Peyer's patch (tissue), 4 donors: ENCODE data around the gene ETHE1.

Experiments used
- POLR2A ChIP-seq, 2 donors: fragments of 450-650 bp; IDR thresholded peaks; one replicate each; pipeline ENCODE4 v1.5.1; 2017; ENCODE audit warnings: antibody characterized with exemption in 2 of 2, mild to moderate bottlenecking in 2 of 2, moderate library complexity in 2 of 2
- TF ChIP-seq, protein P1 (sequence below), 6 experiments: fragments of 450-650 bp in 4 of 6; fragments of 200-600 bp in 2 of 6; sonication (generic) in 1 of 6; IDR thresholded peaks; one replicate each; pipeline ENCODE4 v1.5.1; 2017 to 2019; ENCODE audit warnings: antibody characterized with exemption in 6 of 6, mild to moderate bottlenecking in 3 of 6, moderate library complexity in 1 of 6

GRCh38 chr19:43485951-43486350 lies 41.0 kb downstream of the ETHE1 start:
- TF ChIP-seq, protein P1, sequence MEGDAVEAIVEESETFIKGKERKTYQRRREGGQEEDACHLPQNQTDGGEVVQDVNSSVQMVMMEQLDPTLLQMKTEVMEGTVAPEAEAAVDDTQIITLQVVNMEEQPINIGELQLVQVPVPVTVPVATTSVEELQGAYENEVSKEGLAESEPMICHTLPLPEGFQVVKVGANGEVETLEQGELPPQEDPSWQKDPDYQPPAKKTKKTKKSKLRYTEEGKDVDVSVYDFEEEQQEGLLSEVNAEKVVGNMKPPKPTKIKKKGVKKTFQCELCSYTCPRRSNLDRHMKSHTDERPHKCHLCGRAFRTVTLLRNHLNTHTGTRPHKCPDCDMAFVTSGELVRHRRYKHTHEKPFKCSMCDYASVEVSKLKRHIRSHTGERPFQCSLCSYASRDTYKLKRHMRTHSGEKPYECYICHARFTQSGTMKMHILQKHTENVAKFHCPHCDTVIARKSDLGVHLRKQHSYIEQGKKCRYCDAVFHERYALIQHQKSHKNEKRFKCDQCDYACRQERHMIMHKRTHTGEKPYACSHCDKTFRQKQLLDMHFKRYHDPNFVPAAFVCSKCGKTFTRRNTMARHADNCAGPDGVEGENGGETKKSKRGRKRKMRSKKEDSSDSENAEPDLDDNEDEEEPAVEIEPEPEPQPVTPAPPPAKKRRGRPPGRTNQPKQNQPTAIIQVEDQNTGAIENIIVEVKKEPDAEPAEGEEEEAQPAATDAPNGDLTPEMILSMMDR (IDR thresholded peaks at IDR 0.05) = no peak
- no peak for TF ChIP-seq POLR2A (IDR thresholded peaks at IDR 0.05)
